ENCODE results near the gene DAPK1. TPM values are rescaled to one million over a fixed set of nuclear protein-coding genes. Genes with fewer than 3 reads are reported as not detected.

Gene DAPK1
- polyA plus RNA-seq, 1 donor from 2014 or later, result 45.0 TPM

- H3K27ac ChIP-seq (ENCODE audit: low read length), result no peak overlapping the region
- H4K20me1 ChIP-seq (ENCODE audit: insufficient read depth), result no peaks in the 10 kb centered on the region
- no peak overlapping the region for H3K4me3 ChIP-seq (ENCODE audit: low read length)
- no peaks in the 10 kb centered on the region for H3K9me2 ChIP-seq (ENCODE audit: insufficient read depth, low read length)
- no peak overlapping the region for H3K4me2 ChIP-seq (ENCODE audit: low read length)
- no peak overlapping the region for H3K9ac ChIP-seq (ENCODE audit: low read length)
- H2AFZ ChIP-seq (ENCODE audit: low read depth, low read length), result no peak overlapping the region
- no peaks in the 10 kb centered on the region for H3K9me3 ChIP-seq (ENCODE audit: low read length)
- no peaks in the 10 kb centered on the region for H3K36me3 ChIP-seq (ENCODE audit: insufficient read depth, low read length)
- no peaks in the 10 kb centered on the region for H3K27me3 ChIP-seq (ENCODE audit: insufficient read depth, low read depth, low read length)
- H3F3A ChIP-seq (ENCODE audit: insufficient read depth, low read length, poor library complexity, severe bottlenecking), result no peaks in the 10 kb centered on the region
- TF ChIP-seq EZH2 (IDR thresholded peaks at IDR 0.05; ENCODE audit: borderline replicate concordance, insufficient read depth, low read length, poor library complexity, severe bottlenecking) (no peak), EP300 (conservative IDR thresholded peaks at IDR 0.05; ENCODE audit: poor library complexity, severe bottlenecking) (no peak), RAD21 (conservative IDR thresholded peaks at IDR 0.05) (no peak), CTCF (IDR thresholded peaks at IDR 0.05; ENCODE audit: poor library complexity, severe bottlenecking) (no peak), MXI1 (conservative IDR thresholded peaks at IDR 0.05; ENCODE audit: poor library complexity, severe bottlenecking) (no peak), SMC3 (conservative IDR thresholded peaks at IDR 0.05; ENCODE audit: poor library complexity) (no peak), TAF1 (IDR thresholded peaks at IDR 0.05; ENCODE audit: low read depth) (no peak), POLR2AphosphoS5 (IDR thresholded peaks at IDR 0.05) (no peak)
- TF ChIP-seq, protein P1, sequence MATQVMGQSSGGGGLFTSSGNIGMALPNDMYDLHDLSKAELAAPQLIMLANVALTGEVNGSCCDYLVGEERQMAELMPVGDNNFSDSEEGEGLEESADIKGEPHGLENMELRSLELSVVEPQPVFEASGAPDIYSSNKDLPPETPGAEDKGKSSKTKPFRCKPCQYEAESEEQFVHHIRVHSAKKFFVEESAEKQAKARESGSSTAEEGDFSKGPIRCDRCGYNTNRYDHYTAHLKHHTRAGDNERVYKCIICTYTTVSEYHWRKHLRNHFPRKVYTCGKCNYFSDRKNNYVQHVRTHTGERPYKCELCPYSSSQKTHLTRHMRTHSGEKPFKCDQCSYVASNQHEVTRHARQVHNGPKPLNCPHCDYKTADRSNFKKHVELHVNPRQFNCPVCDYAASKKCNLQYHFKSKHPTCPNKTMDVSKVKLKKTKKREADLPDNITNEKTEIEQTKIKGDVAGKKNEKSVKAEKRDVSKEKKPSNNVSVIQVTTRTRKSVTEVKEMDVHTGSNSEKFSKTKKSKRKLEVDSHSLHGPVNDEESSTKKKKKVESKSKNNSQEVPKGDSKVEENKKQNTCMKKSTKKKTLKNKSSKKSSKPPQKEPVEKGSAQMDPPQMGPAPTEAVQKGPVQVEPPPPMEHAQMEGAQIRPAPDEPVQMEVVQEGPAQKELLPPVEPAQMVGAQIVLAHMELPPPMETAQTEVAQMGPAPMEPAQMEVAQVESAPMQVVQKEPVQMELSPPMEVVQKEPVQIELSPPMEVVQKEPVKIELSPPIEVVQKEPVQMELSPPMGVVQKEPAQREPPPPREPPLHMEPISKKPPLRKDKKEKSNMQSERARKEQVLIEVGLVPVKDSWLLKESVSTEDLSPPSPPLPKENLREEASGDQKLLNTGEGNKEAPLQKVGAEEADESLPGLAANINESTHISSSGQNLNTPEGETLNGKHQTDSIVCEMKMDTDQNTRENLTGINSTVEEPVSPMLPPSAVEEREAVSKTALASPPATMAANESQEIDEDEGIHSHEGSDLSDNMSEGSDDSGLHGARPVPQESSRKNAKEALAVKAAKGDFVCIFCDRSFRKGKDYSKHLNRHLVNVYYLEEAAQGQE (IDR thresholded peaks at IDR 0.05; ENCODE audit: borderline replicate concordance), result no peak
- H3K79me2 ChIP-seq (replicated peaks; ENCODE audit: insufficient read depth, low read length), result peaks cover 3% of the 10 kb centered on the region
Measured at GRCh38 chr9:87534957-87535356, 37.3 kb downstream of the DAPK1 start.

- Histone ChIP-seq H3K27ac (ENCODE audit: low read length) (no peak overlapping the region), H3K27me3 (ENCODE audit: insufficient read depth, low read depth, low read length) (no peaks in the 10 kb centered on the region), H3K79me2 (replicated peaks; ENCODE audit: insufficient read depth, low read length) (peaks cover 3% of the 10 kb centered on the region), H4K20me1 (ENCODE audit: insufficient read depth) (no peaks in the 10 kb centered on the region), H3K4me3 (ENCODE audit: low read length) (no peak overlapping the region), H2AFZ (ENCODE audit: low read depth, low read length) (no peak overlapping the region), H3K9me2 (ENCODE audit: insufficient read depth, low read length) (no peaks in the 10 kb centered on the region), H3F3A (ENCODE audit: insufficient read depth, low read length, poor library complexity, severe bottlenecking) (no peaks in the 10 kb centered on the region), H3K9ac (ENCODE audit: low read length) (no peak overlapping the region), H3K36me3 (ENCODE audit: insufficient read depth, low read length) (no peaks in the 10 kb centered on the region), H3K9me3 (ENCODE audit: low read length) (no peaks in the 10 kb centered on the region), H3K4me2 (ENCODE audit: low read length) (no peak overlapping the region)
- no peak for TF ChIP-seq RAD21 (conservative IDR thresholded peaks at IDR 0.05)
- TF ChIP-seq EZH2 (IDR thresholded peaks at IDR 0.05; ENCODE audit: borderline replicate concordance, insufficient read depth, low read length, poor library complexity, severe bottlenecking), result no peak
- TF ChIP-seq, protein P1 (IDR thresholded peaks at IDR 0.05; ENCODE audit: borderline replicate concordance), result no peak
- TF ChIP-seq EP300 (conservative IDR thresholded peaks at IDR 0.05; ENCODE audit: poor library complexity, severe bottlenecking), result no peak
- no peak for TF ChIP-seq MXI1 (conservative IDR thresholded peaks at IDR 0.05; ENCODE audit: poor library complexity, severe bottlenecking)
- TF ChIP-seq TAF1 (IDR thresholded peaks at IDR 0.05; ENCODE audit: low read depth), result no peak
- no peak for TF ChIP-seq POLR2AphosphoS5 (IDR thresholded peaks at IDR 0.05)
- TF ChIP-seq SMC3 (conservative IDR thresholded peaks at IDR 0.05; ENCODE audit: poor library complexity), result no peak
- TF ChIP-seq CTCF (IDR thresholded peaks at IDR 0.05; ENCODE audit: poor library complexity, severe bottlenecking), result no peak
Measured at GRCh38 chr9:87535817-87536539, 38.3 kb downstream of the DAPK1 start.
